Measurements from ENCODE around the gene INO80C. TPM values are rescaled to one million over a fixed set of nuclear protein-coding genes. Genes with fewer than 3 reads are reported as not detected.

Gene INO80C
- total RNA-seq = 10 to 100 TPM in 1 of 4 donors, 1 to 10 TPM in 3; 3.7 to 25.5 (median 5.2) TPM
- 10 to 100 TPM; 34.8 to 44.9 (median 36.3) TPM for polyA plus RNA-seq

DNA sequence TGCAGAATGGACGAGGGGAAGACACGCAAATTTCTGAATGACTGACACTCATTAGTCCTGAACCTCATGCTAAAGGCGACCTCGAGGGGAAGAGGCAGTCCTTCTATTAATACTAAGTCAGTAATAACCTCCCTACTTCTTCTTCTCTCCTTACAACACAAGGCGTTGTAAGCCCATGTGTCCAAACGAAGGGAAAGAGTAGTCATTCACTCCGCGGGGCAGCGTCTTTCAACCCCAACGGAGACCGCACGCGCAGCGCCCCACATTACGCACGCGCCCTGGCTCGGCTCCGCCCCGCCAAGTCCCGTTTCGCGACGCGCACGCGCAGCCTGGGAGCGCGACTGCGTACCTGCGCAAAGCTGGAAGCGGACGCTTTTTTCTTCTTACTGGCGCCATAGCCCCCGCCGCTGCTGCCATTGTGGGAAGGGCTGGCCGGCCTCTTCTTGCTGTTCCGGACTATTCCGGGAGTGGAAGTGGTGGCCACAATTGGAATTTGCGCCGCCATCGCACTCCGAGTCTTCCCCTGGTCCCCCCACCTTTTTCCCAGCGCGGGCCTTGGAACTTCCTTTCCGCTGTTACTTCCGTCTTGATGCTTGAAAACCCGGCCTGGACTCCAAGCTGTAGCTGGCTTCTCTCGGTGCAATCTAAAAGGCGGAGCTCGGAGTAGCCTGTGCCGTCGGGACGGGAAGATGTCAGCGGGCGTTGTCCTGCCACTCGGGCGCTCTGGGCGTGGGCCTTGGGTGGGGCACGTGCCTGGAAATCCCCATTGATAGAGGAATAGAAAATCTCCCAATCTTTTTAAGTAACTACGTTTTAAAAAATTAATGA, at the start of gene INO80C:
Gene INO80C (minus strand): TSS at position 591 of the 828 bp plus-strand sequence. CDS start 86 bp downstream, at position 505.
- Histone ChIP-seq H3K27ac (peak within 1 kb of the TSS; percentile 87 to 95 (median 92)), H3K27me3 (no peaks in the 10 kb centered on the region), H3K4me3 (peak within 1 kb of the TSS; percentile 55 to 74 (median 63)), H3K4me1 (peaks cover 4 to 39% (median 19%) of the 10 kb centered on the region in 4 donors), H3K9me3 (no peaks in the 10 kb centered on the region), H3K36me3 (no peaks in the 10 kb centered on the region)
- peak; percentile 95 for DNase-seq
- 0 to 1% methylated on average over 61 of the region's 61 CpGs for WGBS, 2 donors
- intact Hi-C loops (cut with DNase I) = loop anchor here (2.0 to 5.0 kb wide), 5 partner anchors 83 to 630 kb away; partner anchors contain the start of genes ELP2, GALNT1, RMP24 and SLC39A6
- peak; percentile 61 to 90 for TF ChIP-seq POLR2A (IDR thresholded peaks at IDR 0.05)
- TF ChIP-seq POLR2AphosphoS5 (IDR thresholded peaks at IDR 0.05) = peak; percentile 85 to 95 (median 92)
- TF ChIP-seq EP300 (IDR thresholded peaks at IDR 0.05) = no peak
- TF ChIP-seq CTCF (IDR thresholded peaks at IDR 0.05) = no peak

GRCh38 chr18:35547008-35547605, 49.3 kb upstream of the INO80C start:
- WGBS, 2 donors = 65 to 80% methylated on average over 2 of the region's 2 CpGs
- Histone ChIP-seq H3K36me3 (no peaks in the 10 kb centered on the region), H3K27me3 (no peaks in the 10 kb centered on the region), H3K9me3 (no peaks in the 10 kb centered on the region), H3K4me1 (no peaks in the 10 kb centered on the region), H3K27ac (no peak overlapping the region), H3K4me3 (no peak overlapping the region)
- intact Hi-C loops (cut with DNase I) = no loop called here
- no peak for TF ChIP-seq EP300 (IDR thresholded peaks at IDR 0.05)
- no peak for TF ChIP-seq POLR2AphosphoS5 (IDR thresholded peaks at IDR 0.05)
- no peak for TF ChIP-seq CTCF (IDR thresholded peaks at IDR 0.05)
- no peak for TF ChIP-seq POLR2A (IDR thresholded peaks at IDR 0.05)
- DNase-seq = no peak

- no peak overlapping the region for H3K27ac ChIP-seq
- no peaks in the 10 kb centered on the region for H3K9me3 ChIP-seq
- H3K4me3 ChIP-seq = no peak overlapping the region
- DNase-seq = no peak
- TF ChIP-seq POLR2A (IDR thresholded peaks at IDR 0.05) (no peak), CTCF (IDR thresholded peaks at IDR 0.05) (no peak), POLR2AphosphoS5 (IDR thresholded peaks at IDR 0.05) (no peak), EP300 (IDR thresholded peaks at IDR 0.05) (no peak)
- H3K27me3 ChIP-seq = no peaks in the 10 kb centered on the region
- H3K36me3 ChIP-seq = no peaks in the 10 kb centered on the region
- intact Hi-C loops (cut with DNase I) = no loop called here
- no peaks in the 10 kb centered on the region for H3K4me1 ChIP-seq
These were observed 44.6 kb upstream of the INO80C start for GRCh38 chr18:35542356-35542755.

- Histone ChIP-seq H3K27ac (no peak overlapping the region), H3K36me3 (no peaks in the 10 kb centered on the region), H3K4me3 (no peak overlapping the region), H3K4me1 (no peaks in the 10 kb centered on the region), H3K9me3 (peaks cover 0 to 3% (median 0%) of the 10 kb centered on the region in 4 donors), H3K27me3 (no peaks in the 10 kb centered on the region)
- TF ChIP-seq POLR2AphosphoS5 (IDR thresholded peaks at IDR 0.05) (no peak), POLR2A (IDR thresholded peaks at IDR 0.05) (no peak), EP300 (IDR thresholded peaks at IDR 0.05) (no peak), CTCF (IDR thresholded peaks at IDR 0.05) (no peak)
- 96 to 99% methylated on average over 1 of the region's 1 CpG for WGBS, 2 donors
- no peak for DNase-seq
- intact Hi-C loops (cut with DNase I) = no loop called here
These were observed 37.5 kb upstream of the INO80C start for GRCh38 chr18:35535297-35535696.

All from sigmoid colon (tissue), 7 donors.